HG03575 (cell line): ENCODE data around the gene PCNX2.
A peak's percentile ranks its signal among the peaks of the same experiment; 100 is the strongest.

Source experiments
- ATAC-seq: cut with Tn5 transposase; IDR thresholded peaks from one replicate; pipeline ENCODE4 v1.9.1; 2021; ENCODE audit not compliant: unreplicated experiment, insufficient number of reproducible peaks, low FRiP score; ENCODE audit errors: extremely low read depth

Gene PCNX2

GRCh38 chr1:233319272-233319671 lies 23.7 kb upstream of the PCNX2 start:
- ATAC-seq, result no peak

GRCh38 chr1:233316473-233316872 lies 20.9 kb upstream of the PCNX2 start:
- no peak for ATAC-seq

- ATAC-seq, result no peak
Observed at GRCh38 chr1:233315718-233316301, 20.3 kb upstream of the PCNX2 start.

- ATAC-seq, result no peak
Observed at GRCh38 chr1:233313434-233314155, 18.1 kb upstream of the PCNX2 start.

GRCh38 chr1:233304489-233305102 lies 9.1 kb upstream of the PCNX2 start:
- ATAC-seq, result no peak

GRCh38 chr1:233300326-233300725 lies 4.8 kb upstream of the PCNX2 start:
- no peak for ATAC-seq

- ATAC-seq, result no peak
Observed at GRCh38 chr1:233299450-233299849, 3.9 kb upstream of the PCNX2 start.

GRCh38 chr1:233295975-233296322 lies 424 bp upstream of the PCNX2 start:
- ATAC-seq, result no peak

- ATAC-seq, result no peak
Observed at GRCh38 chr1:233294913-233295236, 650 bp downstream of the PCNX2 start.

GRCh38 chr1:233293556-233294446 lies 1.7 kb downstream of the PCNX2 start:
- ATAC-seq, result no peak

GRCh38 chr1:233290396-233291034 lies 5.0 kb downstream of the PCNX2 start:
- ATAC-seq, result no peak

GRCh38 chr1:233289676-233290075 lies 5.8 kb downstream of the PCNX2 start:
- ATAC-seq, result no peak

GRCh38 chr1:233282582-233282886 lies 13.0 kb downstream of the PCNX2 start:
- no peak for ATAC-seq

GRCh38 chr1:233281711-233282581 lies 13.6 kb downstream of the PCNX2 start:
- ATAC-seq, result peak; percentile 84

GRCh38 chr1:233279971-233280370 lies 15.6 kb downstream of the PCNX2 start:
- no peak for ATAC-seq

GRCh38 chr1:233278631-233279030 lies 16.9 kb downstream of the PCNX2 start:
- ATAC-seq, result no peak

GRCh38 chr1:233277637-233278606 lies 17.6 kb downstream of the PCNX2 start:
- no peak for ATAC-seq
